HepG2 (cell line): ENCODE measurements around the gene ADRM1. TPM values are rescaled to one million over a fixed set of nuclear protein-coding genes. Genes with fewer than 3 reads are reported as not detected.
A peak's percentile ranks its signal among the peaks of the same experiment; 100 is the strongest.

Experiments
- ARNTL ChIP-seq: sonication (generic); formaldehyde crosslinking; IDR thresholded peaks from 2 replicates; pipeline ENCODE4 v1.4.0; 2020; ENCODE audit warnings: mild to moderate bottlenecking, missing genetic modification reagents
- ETV5 ChIP-seq: IDR thresholded peaks from 2 replicates; pipeline ENCODE4 v1.6.1; 2018; ENCODE audit warnings: missing biosample characterization, missing genetic modification reagents, inconsistent platforms, borderline replicate concordance
- FOXO4 ChIP-seq: sonication (generic); formaldehyde crosslinking; conservative IDR thresholded peaks from 2 replicates; pipeline ENCODE4 v1.8.1; 2023; ENCODE audit warnings: missing genetic modification reagents
- GZF1 ChIP-seq: sonication (generic); formaldehyde crosslinking; IDR thresholded peaks from 2 replicates; pipeline ENCODE4 v1.5.1; 2020; ENCODE audit warnings: mild to moderate bottlenecking, missing genetic modification reagents
- HNF4A ChIP-seq: sonication (generic); formaldehyde crosslinking; IDR thresholded peaks from 2 replicates; pipeline ENCODE4 v1.4.0; 2020; ENCODE audit warnings: missing genetic modification reagents
- KAT8 ChIP-seq: IDR thresholded peaks from 2 replicates; pipeline ENCODE4 v1.6.1; 2016; ENCODE audit warnings: missing genetic modification reagents, missing compliant biosample characterization
- KDM2A ChIP-seq: sonication (generic); formaldehyde crosslinking; IDR thresholded peaks from 2 replicates; pipeline ENCODE4 v1.4.0; 2020; ENCODE audit warnings: low read depth, missing genetic modification reagents, borderline replicate concordance
- MIXL1 ChIP-seq: IDR thresholded peaks from 2 replicates; pipeline ENCODE4 v1.6.1; 2016
- MTA1 ChIP-seq: sonication (generic); formaldehyde crosslinking; IDR thresholded peaks from 2 replicates; pipeline ENCODE4 v1.4.0; 2020; ENCODE audit warnings: missing genetic modification reagents, mild to moderate bottlenecking, borderline replicate concordance
- MXI1 ChIP-seq: IDR thresholded peaks from 3 replicates; pipeline ENCODE4 v1.6.1; 2012; ENCODE audit warnings: low read depth, low read length, inconsistent platforms, borderline replicate concordance
- PITX1 ChIP-seq: sonication (generic); formaldehyde crosslinking; IDR thresholded peaks from 2 replicates; pipeline ENCODE4 v1.5.1; 2020; ENCODE audit warnings: mild to moderate bottlenecking, missing genetic modification reagents
- RFXANK ChIP-seq: IDR thresholded peaks from 2 replicates; pipeline ENCODE4 v1.6.1; 2016
- SOX6 ChIP-seq, 2 experiments: fragments of 450-650 bp in 1 of 2; sonication (generic) in 1 of 2; formaldehyde crosslinking in 1 of 2; IDR thresholded peaks; 2 replicates each; pipeline versions ENCODE4 v1.4.0 to v1.6.1; 2017 to 2020; ENCODE audit warnings: antibody characterized with exemption in 1 of 2, mild to moderate bottlenecking in 1 of 2, missing genetic modification reagents in 1 of 2
- TGIF2 ChIP-seq: IDR thresholded peaks from 2 replicates; pipeline ENCODE4 v1.6.1; 2016; ENCODE audit warnings: control low read depth, missing compliant biosample characterization
- THAP11 ChIP-seq: IDR thresholded peaks from 2 replicates; pipeline ENCODE4 v1.6.1; 2016; ENCODE audit warnings: missing biosample characterization, missing genetic modification reagents
- ZBTB38 ChIP-seq: sonication (generic); formaldehyde crosslinking; IDR thresholded peaks from 2 replicates; pipeline ENCODE4 v1.5.1; 2020; ENCODE audit warnings: mild to moderate bottlenecking, missing genetic modification reagents
- ZMYM2 ChIP-seq: sonication (generic); formaldehyde crosslinking; IDR thresholded peaks from 2 replicates; pipeline ENCODE4 v1.8.0; 2022; ENCODE audit warnings: mild to moderate bottlenecking, missing genetic modification reagents
- ZNF18 ChIP-seq: sonication (generic); formaldehyde crosslinking; IDR thresholded peaks from 2 replicates; pipeline ENCODE4 v1.8.0; 2022; ENCODE audit warnings: mild to moderate bottlenecking, missing genetic modification reagents; ENCODE audit not compliant: insufficient replicate concordance
- ZNF329 ChIP-seq: sonication (generic); formaldehyde crosslinking; IDR thresholded peaks from 2 replicates; pipeline ENCODE4 v1.9.0; 2021; ENCODE audit warnings: low read depth, mild to moderate bottlenecking, missing genetic modification reagents
- ZNF510 ChIP-seq: sonication (generic); formaldehyde crosslinking; IDR thresholded peaks from 2 replicates; pipeline ENCODE4 v1.4.0; 2020; ENCODE audit warnings: low read depth, mild to moderate bottlenecking, missing genetic modification reagents
- ZNF549 ChIP-seq: sonication (generic); formaldehyde crosslinking; IDR thresholded peaks from 2 replicates; pipeline ENCODE4 v1.5.0; 2020; ENCODE audit warnings: missing genetic modification reagents
- ZNF569 ChIP-seq: sonication (generic); formaldehyde crosslinking; IDR thresholded peaks from 2 replicates; pipeline ENCODE4 v1.5.0; 2020; ENCODE audit warnings: mild to moderate bottlenecking, missing genetic modification reagents, moderate library complexity, borderline replicate concordance
- ZNF589 ChIP-seq: sonication (generic); formaldehyde crosslinking; conservative IDR thresholded peaks from 2 replicates; pipeline ENCODE4 v1.8.0; 2022; ENCODE audit warnings: mild to moderate bottlenecking, moderate library complexity, missing genetic modification reagents
- ZNF629 ChIP-seq: sonication (generic); formaldehyde crosslinking; conservative IDR thresholded peaks from 2 replicates; pipeline ENCODE4 v1.5.0; 2020; ENCODE audit warnings: missing genetic modification reagents
- ZNF7 ChIP-seq: IDR thresholded peaks from 2 replicates; pipeline ENCODE4 v1.6.1; 2016; ENCODE audit warnings: missing biosample characterization, missing genetic modification reagents
- ZNF850 ChIP-seq: sonication (generic); formaldehyde crosslinking; conservative IDR thresholded peaks from 2 replicates; pipeline ENCODE4 v1.9.0; 2021; ENCODE audit warnings: mild to moderate bottlenecking, missing genetic modification reagents
- polyA plus RNA-seq, 8 experiments: library from polyadenylated mRNA; depleted of rRNA in 3 of 8; stranded (reverse) in 7 of 8; unstranded in 1 of 8; fragments of >200 nt; fragmentation: Illumina TruSeq in 4 of 8; extraction: Trizol in 4 of 8; gene quantifications; 2 replicates each; pipeline versions ENCODE4 v1.2.1 to v1.2.3, GENCODE V29; 2011 to 2016; ENCODE audit warnings: low read depth in 4 of 8, missing spikeins in 1 of 8, mixed read lengths in 1 of 8; ENCODE audit not compliant: insufficient read depth in 1 of 8
- total RNA-seq, 5 experiments: library from RNA; depleted of rRNA; stranded (reverse); fragments of >200 nt; fragmentation: Illumina TruSeq; extraction: Trizol; gene quantifications; 2 replicates each; pipeline ENCODE4 v1.2.3, GENCODE V29; 2016; ENCODE audit warnings: low read depth in 1 of 5
- TF ChIP-seq, protein P1 (sequence below): sonication (generic); formaldehyde crosslinking; IDR thresholded peaks from 2 replicates; pipeline ENCODE4 v1.5.1; 2020; ENCODE audit warnings: mild to moderate bottlenecking, missing genetic modification reagents, moderate library complexity
- TF ChIP-seq, protein P2 (sequence below): IDR thresholded peaks from 2 replicates; pipeline ENCODE4 v1.6.1; 2012; ENCODE audit warnings: inconsistent platforms

The ADRM1 gene
- total and polyA plus RNA-seq, 2 of the 13 experiments (the other 11 are each of a cell fraction or from before 2014, with no cell fraction given): 92.9 to 154 TPM

- TF ChIP-seq ARNTL (CRISPR knock-in tag) (peak; percentile 53; the same call in 1 of the 2 replicates), SOX6 (IDR thresholded peaks at IDR 0.05) (no peak), SOX6 (CRISPR knock-in tag; IDR thresholded peaks at IDR 0.05) (0 out of 2 replicates have a peak, but pooled peaks have one; percentile 2), ZNF549 (CRISPR knock-in tag) (no peak), HNF4A (CRISPR knock-in tag) (peak; percentile 10; the same call in 1 of the 2 replicates), ZNF510 (no peak), ZNF329 (CRISPR knock-in tag) (no peak), ZNF850 (no peak), ZMYM2 (CRISPR knock-in tag) (no peak), KAT8 (CRISPR knock-in tag) (0 out of 2 replicates have a peak, but pooled peaks have one; percentile 20), ZNF589 (CRISPR knock-in tag) (no peak), MXI1 (peak; percentile 82; the same call in 1 of the 3 replicates), ZNF18 (CRISPR knock-in tag) (no peak), MTA1 (CRISPR knock-in tag) (0 out of 2 replicates have a peak, but pooled peaks have one; percentile 52), ZBTB38 (CRISPR knock-in tag) (peak; percentile 97), RFXANK (no peak), ZNF569 (CRISPR knock-in tag) (no peak), ZNF7 (CRISPR knock-in tag) (no peak), TGIF2 (CRISPR knock-in tag) (no peak; the same call in 1 of the 2 replicates), ETV5 (CRISPR knock-in tag) (no peak), PITX1 (CRISPR knock-in tag) (no peak; the same call in 1 of the 2 replicates), ZNF629 (CRISPR knock-in tag) (no peak), FOXO4 (CRISPR knock-in tag) (no peak), GZF1 (CRISPR knock-in tag) (no peak), MIXL1 (CRISPR knock-in tag) (no peak), KDM2A (CRISPR knock-in tag) (0 out of 2 replicates have a peak, but pooled peaks have one; percentile 7), THAP11 (no peak; the same call in 1 of the 2 replicates)
- TF ChIP-seq, protein P1, sequence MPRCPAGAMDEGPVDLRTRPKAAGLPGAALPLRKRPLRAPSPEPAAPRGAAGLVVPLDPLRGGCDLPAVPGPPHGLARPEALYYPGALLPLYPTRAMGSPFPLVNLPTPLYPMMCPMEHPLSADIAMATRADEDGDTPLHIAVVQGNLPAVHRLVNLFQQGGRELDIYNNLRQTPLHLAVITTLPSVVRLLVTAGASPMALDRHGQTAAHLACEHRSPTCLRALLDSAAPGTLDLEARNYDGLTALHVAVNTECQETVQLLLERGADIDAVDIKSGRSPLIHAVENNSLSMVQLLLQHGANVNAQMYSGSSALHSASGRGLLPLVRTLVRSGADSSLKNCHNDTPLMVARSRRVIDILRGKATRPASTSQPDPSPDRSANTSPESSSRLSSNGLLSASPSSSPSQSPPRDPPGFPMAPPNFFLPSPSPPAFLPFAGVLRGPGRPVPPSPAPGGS: peak; percentile 38; the same call in 1 of the 2 replicates
- TF ChIP-seq, protein P2, sequence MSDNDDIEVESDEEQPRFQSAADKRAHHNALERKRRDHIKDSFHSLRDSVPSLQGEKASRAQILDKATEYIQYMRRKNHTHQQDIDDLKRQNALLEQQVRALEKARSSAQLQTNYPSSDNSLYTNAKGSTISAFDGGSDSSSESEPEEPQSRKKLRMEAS: peak; percentile 93
Measured at GRCh38 chr20:62305149-62305764, 2.5 kb downstream of the ADRM1 start (continued).
